Skeletal muscle satellite cell (primary cell): ENCODE measurements around the gene OTC.

ENCODE experiments used
- H3K27me3 ChIP-seq: 2 replicates; pipeline ENCODE4 v1.7.0; 2013; ENCODE audit warnings: low read length; ENCODE audit not compliant: control insufficient read depth, insufficient read depth
- H3K36me3 ChIP-seq: 2 replicates; pipeline ENCODE4 v1.7.0; 2013; ENCODE audit warnings: mild to moderate bottlenecking, control low read depth, low read length; ENCODE audit not compliant: insufficient read depth
- H3K4me1 ChIP-seq: 2 replicates; pipeline ENCODE4 v1.7.0; 2013; ENCODE audit warnings: low read length; ENCODE audit not compliant: control insufficient read depth, insufficient read depth
- H3K4me2 ChIP-seq: 2 replicates; pipeline ENCODE4 v1.7.0; 2013; ENCODE audit warnings: mild to moderate bottlenecking, low read length
- H3K4me3 ChIP-seq: 2 replicates; pipeline ENCODE4 v1.7.0; 2013; ENCODE audit warnings: low read length
- H3K9ac ChIP-seq: 2 replicates; pipeline ENCODE4 v1.7.0; 2013; ENCODE audit warnings: mild to moderate bottlenecking, low read depth, low read length, moderate library complexity
- H3K9me3 ChIP-seq: replicated peaks from 2 replicates; pipeline ENCODE4 v1.7.0; 2013; ENCODE audit warnings: mild to moderate bottlenecking, control low read depth, low read length

The OTC gene

GRCh38 chrX:38407126-38407525 lies 54.7 kb downstream of the OTC start:
- no peak overlapping the region for H3K4me3 ChIP-seq
- peaks cover 18% of the 10 kb centered on the region for H3K27me3 ChIP-seq
- H3K36me3 ChIP-seq = no peaks in the 10 kb centered on the region
- no peaks in the 10 kb centered on the region for H3K4me1 ChIP-seq
- H3K9ac ChIP-seq = no peak overlapping the region
- H3K9me3 ChIP-seq = no peaks in the 10 kb centered on the region
- no peak overlapping the region for H3K4me2 ChIP-seq

- H3K4me1 ChIP-seq = no peaks in the 10 kb centered on the region
- H3K4me2 ChIP-seq = no peak overlapping the region
- H3K27me3 ChIP-seq = peaks cover 18% of the 10 kb centered on the region
- no peak overlapping the region for H3K4me3 ChIP-seq
- no peak overlapping the region for H3K9ac ChIP-seq
- H3K9me3 ChIP-seq = no peaks in the 10 kb centered on the region
- H3K36me3 ChIP-seq = no peaks in the 10 kb centered on the region
Observed at GRCh38 chrX:38409289-38409688, 56.9 kb downstream of the OTC start.

GRCh38 chrX:38426785-38427184 lies 74.4 kb downstream of the OTC start:
- Histone ChIP-seq H3K9me3 (no peaks in the 10 kb centered on the region), H3K36me3 (no peaks in the 10 kb centered on the region), H3K27me3 (no peaks in the 10 kb centered on the region), H3K4me1 (no peaks in the 10 kb centered on the region), H3K4me3 (no peak overlapping the region), H3K4me2 (no peak overlapping the region), H3K9ac (no peak overlapping the region)

- no peaks in the 10 kb centered on the region for H3K9me3 ChIP-seq
- no peaks in the 10 kb centered on the region for H3K27me3 ChIP-seq
- H3K4me2 ChIP-seq = no peak overlapping the region
- H3K4me3 ChIP-seq = no peak overlapping the region
- H3K36me3 ChIP-seq = no peaks in the 10 kb centered on the region
- no peak overlapping the region for H3K9ac ChIP-seq
- H3K4me1 ChIP-seq = no peaks in the 10 kb centered on the region
Observed at GRCh38 chrX:38431525-38431924, 79.1 kb downstream of the OTC start.

- Histone ChIP-seq H3K9me3 (no peaks in the 10 kb centered on the region), H3K4me2 (no peak overlapping the region), H3K27me3 (no peaks in the 10 kb centered on the region), H3K4me3 (no peak overlapping the region), H3K36me3 (no peaks in the 10 kb centered on the region), H3K9ac (no peak overlapping the region), H3K4me1 (no peaks in the 10 kb centered on the region)
Observed at GRCh38 chrX:38435130-38435529, 82.7 kb downstream of the OTC start.

- H3K4me1 ChIP-seq = no peaks in the 10 kb centered on the region
- no peaks in the 10 kb centered on the region for H3K36me3 ChIP-seq
- H3K4me3 ChIP-seq = no peak overlapping the region
- H3K9me3 ChIP-seq = no peaks in the 10 kb centered on the region
- H3K9ac ChIP-seq = no peak overlapping the region
- H3K27me3 ChIP-seq = peaks cover 3% of the 10 kb centered on the region
- H3K4me2 ChIP-seq = no peak overlapping the region
Observed at GRCh38 chrX:38437093-38437492, 84.7 kb downstream of the OTC start.

GRCh38 chrX:38438321-38438720 lies 85.9 kb downstream of the OTC start:
- Histone ChIP-seq H3K4me1 (no peaks in the 10 kb centered on the region), H3K9ac (no peak overlapping the region), H3K9me3 (no peaks in the 10 kb centered on the region), H3K4me3 (no peak overlapping the region), H3K27me3 (peaks cover 3% of the 10 kb centered on the region), H3K4me2 (no peak overlapping the region), H3K36me3 (no peaks in the 10 kb centered on the region)

GRCh38 chrX:38452603-38453002 lies 100.2 kb downstream of the OTC start:
- no peak overlapping the region for H3K4me2 ChIP-seq
- no peaks in the 10 kb centered on the region for H3K9me3 ChIP-seq
- H3K4me1 ChIP-seq = no peaks in the 10 kb centered on the region
- no peaks in the 10 kb centered on the region for H3K27me3 ChIP-seq
- no peak overlapping the region for H3K9ac ChIP-seq
- no peak overlapping the region for H3K4me3 ChIP-seq
- no peaks in the 10 kb centered on the region for H3K36me3 ChIP-seq

GRCh38 chrX:38458071-38458470 lies 105.7 kb downstream of the OTC start:
- Histone ChIP-seq H3K27me3 (no peaks in the 10 kb centered on the region), H3K9me3 (no peaks in the 10 kb centered on the region), H3K4me3 (no peak overlapping the region), H3K36me3 (no peaks in the 10 kb centered on the region), H3K9ac (no peak overlapping the region), H3K4me2 (no peak overlapping the region), H3K4me1 (no peaks in the 10 kb centered on the region)

GRCh38 chrX:38462257-38462656 lies 109.9 kb downstream of the OTC start:
- Histone ChIP-seq H3K36me3 (no peaks in the 10 kb centered on the region), H3K4me2 (no peak overlapping the region), H3K4me1 (no peaks in the 10 kb centered on the region), H3K9ac (no peak overlapping the region), H3K9me3 (no peaks in the 10 kb centered on the region), H3K4me3 (no peak overlapping the region), H3K27me3 (no peaks in the 10 kb centered on the region)

GRCh38 chrX:38465686-38466085 lies 113.3 kb downstream of the OTC start:
- H3K4me1 ChIP-seq = no peaks in the 10 kb centered on the region
- H3K9me3 ChIP-seq = no peaks in the 10 kb centered on the region
- no peak overlapping the region for H3K9ac ChIP-seq
- H3K36me3 ChIP-seq = no peaks in the 10 kb centered on the region
- H3K27me3 ChIP-seq = no peaks in the 10 kb centered on the region
- no peak overlapping the region for H3K4me2 ChIP-seq
- H3K4me3 ChIP-seq = no peak overlapping the region

- Histone ChIP-seq H3K9me3 (no peaks in the 10 kb centered on the region), H3K36me3 (no peaks in the 10 kb centered on the region), H3K4me1 (no peaks in the 10 kb centered on the region), H3K27me3 (no peaks in the 10 kb centered on the region), H3K9ac (no peak overlapping the region), H3K4me3 (no peak overlapping the region), H3K4me2 (no peak overlapping the region)
Observed at GRCh38 chrX:38468563-38469157, 116.3 kb downstream of the OTC start.
